Measurements from ENCODE around the gene OR1J4.

- TF ChIP-seq, protein P1, sequence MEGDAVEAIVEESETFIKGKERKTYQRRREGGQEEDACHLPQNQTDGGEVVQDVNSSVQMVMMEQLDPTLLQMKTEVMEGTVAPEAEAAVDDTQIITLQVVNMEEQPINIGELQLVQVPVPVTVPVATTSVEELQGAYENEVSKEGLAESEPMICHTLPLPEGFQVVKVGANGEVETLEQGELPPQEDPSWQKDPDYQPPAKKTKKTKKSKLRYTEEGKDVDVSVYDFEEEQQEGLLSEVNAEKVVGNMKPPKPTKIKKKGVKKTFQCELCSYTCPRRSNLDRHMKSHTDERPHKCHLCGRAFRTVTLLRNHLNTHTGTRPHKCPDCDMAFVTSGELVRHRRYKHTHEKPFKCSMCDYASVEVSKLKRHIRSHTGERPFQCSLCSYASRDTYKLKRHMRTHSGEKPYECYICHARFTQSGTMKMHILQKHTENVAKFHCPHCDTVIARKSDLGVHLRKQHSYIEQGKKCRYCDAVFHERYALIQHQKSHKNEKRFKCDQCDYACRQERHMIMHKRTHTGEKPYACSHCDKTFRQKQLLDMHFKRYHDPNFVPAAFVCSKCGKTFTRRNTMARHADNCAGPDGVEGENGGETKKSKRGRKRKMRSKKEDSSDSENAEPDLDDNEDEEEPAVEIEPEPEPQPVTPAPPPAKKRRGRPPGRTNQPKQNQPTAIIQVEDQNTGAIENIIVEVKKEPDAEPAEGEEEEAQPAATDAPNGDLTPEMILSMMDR (IDR thresholded peaks at IDR 0.05), result no peak
- TF ChIP-seq POLR2A (IDR thresholded peaks at IDR 0.05), result no peak
- TF ChIP-seq POLR2AphosphoS5 (IDR thresholded peaks at IDR 0.05), result no peak
- TF ChIP-seq EP300 (IDR thresholded peaks at IDR 0.05), result no peak
Measured at GRCh38 chr9:122474561-122474960, 44.4 kb upstream of the OR1J4 start.
